Calu3 (cell line): ENCODE data around the gene DECR2. TPM values are rescaled to one million over a fixed set of nuclear protein-coding genes. Genes with fewer than 3 reads are reported as not detected.
"Not testable (repeated sequence)": the region's sequence is repeated elsewhere in the genome, so short reads cannot be mapped to it uniquely, and the experiment has no call there.

ENCODE experiments used
- BruUV-seq: library from RNA; stranded (reverse); fragments of 400-500 nt; replicated peaks from 2 replicates; lab custom pipeline; 2021; lab: Mats Ljungman, UMichigan
- CTCF ChIA-PET: fragments of 300-600 bp; sonication (Branson Sonifier 250); formaldehyde crosslinking; loops from one replicate; lab custom pipeline; 2022; ENCODE audit warnings: antibody characterized with exemption; lab: Charles Lee
- DNase-seq: peaks from one replicate; pipeline ENCODE4 v3.0.0; 2022
- H3K27ac Mint-ChIP-seq: one replicate; pipeline ENCODE4 v1.8.0; 2022; ENCODE audit warnings: mixed read lengths; ENCODE audit not compliant: unreplicated experiment
- H3K27me3 Mint-ChIP-seq: one replicate; pipeline ENCODE4 v1.8.0; 2022; ENCODE audit warnings: mixed read lengths; ENCODE audit not compliant: unreplicated experiment
- H3K36me3 Mint-ChIP-seq: one replicate; pipeline ENCODE4 v1.8.0; 2022; ENCODE audit warnings: mild to moderate bottlenecking, moderate library complexity, mixed read lengths; ENCODE audit not compliant: insufficient read depth, unreplicated experiment
- H3K4me1 Mint-ChIP-seq: one replicate; pipeline ENCODE4 v1.8.0; 2022; ENCODE audit warnings: mild to moderate bottlenecking, low read depth, mixed read lengths; ENCODE audit not compliant: unreplicated experiment
- H3K4me3 Mint-ChIP-seq: one replicate; pipeline ENCODE4 v1.8.0; 2022; ENCODE audit warnings: mild to moderate bottlenecking, low read depth, moderate library complexity, mixed read lengths; ENCODE audit not compliant: unreplicated experiment
- H3K9me3 Mint-ChIP-seq: one replicate; pipeline ENCODE4 v1.8.0; 2022; ENCODE audit warnings: low read depth, mixed read lengths; ENCODE audit not compliant: unreplicated experiment
- CTCF ChIP-seq: fragments of 200-600 bp; IDR thresholded peaks from one replicate; pipeline ENCODE4 v1.8.0; 2022; ENCODE audit warnings: antibody characterized with exemption; ENCODE audit not compliant: unreplicated experiment
- intact Hi-C: fragments of 100-400 bp; cut with micrococcal nuclease; formaldehyde crosslinking; loops from one replicate; pipeline ENCODE4 v1.10.0; 2022; ENCODE audit not compliant: unreplicated experiment
- total RNA-seq: library from RNA; stranded (reverse); gene quantifications from 2 replicates; pipeline ENCODE4 v1.2.3, GENCODE V29; 2022

The DECR2 gene
- total RNA-seq, 1 experiment from 2014 or later = 41.2 TPM

GRCh38 chr16:375927-376816, 25.5 kb upstream of the DECR2 start:
- Mint-ChIP-seq H3K4me1 (no peaks in the 10 kb centered on the region), H3K27me3 (no peaks in the 10 kb centered on the region), H3K27ac (no peak overlapping the region), H3K36me3 (peaks cover 34% of the 10 kb centered on the region), H3K9me3 (no peaks in the 10 kb centered on the region), H3K4me3 (no peak overlapping the region)
- TF ChIP-seq CTCF = no peak
- intact Hi-C loops = no loop called here
- DNase-seq = no peak
- no TSS peak for BruUV-seq
- CTCF ChIA-PET = no interaction called here

GRCh38 chr16:376817-377418, 24.8 kb upstream of the DECR2 start:
- no peak overlapping the region for H3K4me3 Mint-ChIP-seq
- DNase-seq = no peak

GRCh38 chr16:377419-377951, 24.2 kb upstream of the DECR2 start:
- Mint-ChIP-seq H3K36me3 (peaks cover 38% of the 10 kb centered on the region), H3K27ac (no peak overlapping the region), H3K4me3 (no peak overlapping the region), H3K9me3 (no peaks in the 10 kb centered on the region), H3K4me1 (no peaks in the 10 kb centered on the region), H3K27me3 (no peaks in the 10 kb centered on the region)
- CTCF ChIA-PET = no interaction called here
- TF ChIP-seq CTCF = no peak
- BruUV-seq = no TSS peak
- intact Hi-C loops = no loop called here
- no peak for DNase-seq

More at GRCh38 chr16:376817-377418, 24.8 kb upstream of the DECR2 start:
- no peak overlapping the region for H3K27ac Mint-ChIP-seq
- H3K36me3 Mint-ChIP-seq = peaks cover 37% of the 10 kb centered on the region
- intact Hi-C loops = no loop called here
- CTCF ChIA-PET = no interaction called here
- no peaks in the 10 kb centered on the region for H3K4me1 Mint-ChIP-seq
- TF ChIP-seq CTCF = no peak
- no peaks in the 10 kb centered on the region for H3K27me3 Mint-ChIP-seq
- TSS peak; percentile 8 for BruUV-seq
- no peaks in the 10 kb centered on the region for H3K9me3 Mint-ChIP-seq

DNA sequence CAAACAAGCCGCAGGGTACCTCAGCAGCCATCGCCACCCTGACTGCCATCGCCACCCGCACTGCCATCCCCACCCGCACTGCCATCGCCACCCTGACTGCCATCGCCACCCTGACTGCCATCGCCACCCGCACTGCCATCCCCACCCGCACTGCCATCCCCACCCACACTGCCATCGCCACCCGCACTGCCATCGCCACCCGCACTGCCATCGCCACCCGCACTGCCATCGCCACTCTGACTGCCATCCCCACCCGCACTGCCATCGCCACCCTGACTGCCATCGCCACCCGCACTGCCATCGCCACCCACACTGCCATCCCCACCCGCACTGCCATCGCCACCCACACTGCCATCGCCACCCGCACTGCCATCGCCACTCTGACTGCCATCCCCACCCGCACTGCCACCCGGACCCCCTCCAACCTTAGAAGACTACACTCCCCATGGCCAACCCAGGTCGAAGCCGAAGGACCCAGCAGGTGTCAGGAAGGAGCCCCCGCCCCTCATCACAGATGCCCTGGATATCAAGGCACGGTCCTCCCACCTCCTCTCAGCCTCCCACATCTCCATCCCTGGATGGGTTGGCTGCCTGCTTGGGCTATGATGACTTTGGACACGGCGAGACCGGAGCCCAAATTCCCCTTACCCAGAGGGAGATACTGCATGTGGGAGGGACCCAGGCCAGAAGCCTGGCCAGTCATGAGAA, 23.4 kb upstream of the DECR2 start:
- peaks cover 42% of the 10 kb centered on the region for H3K36me3 Mint-ChIP-seq
- H3K27ac Mint-ChIP-seq, intact Hi-C loops, H3K9me3 Mint-ChIP-seq, H3K4me1 Mint-ChIP-seq, H3K4me3 Mint-ChIP-seq, H3K27me3 Mint-ChIP-seq, BruUV-seq, DNase-seq: not testable (repeated sequence)
- CTCF ChIA-PET = interaction anchor here (0.7 kb wide), 1 partner anchor 9 kb away, joined by 3 read pairs; no protein-coding TSS in a partner anchor
